Measurements from ENCODE around the gene GHRL. TPM values are rescaled to one million over a fixed set of nuclear protein-coding genes. Genes with fewer than 3 reads are reported as not detected.
"Not testable (repeated sequence)": the region's sequence is repeated elsewhere in the genome, so short reads cannot be mapped to it uniquely, and the experiment has no call there.

The GHRL gene
- total and polyA plus RNA-seq, 2 donors from 2014 or later = 0.73 to 1.2 TPM

GRCh38 chr3:10269443-10269842, 23.3 kb downstream of the GHRL start:
- Histone ChIP-seq H3K4me1 (ENCODE audit: control insufficient read depth in 2 of 3, insufficient read depth in 2 of 3, low read depth in 1 of 3, low read length in 3 of 3) (peaks cover 0 to 13% (median 10%) of the 10 kb centered on the region in 3 donors), H3K4me3 (ENCODE audit: low read length in 3 of 3) (no peak overlapping the region), H3K9me3 (ENCODE audit: control insufficient read depth in 2 of 3, insufficient read depth in 1 of 3, low read length in 3 of 3) (no peaks in the 10 kb centered on the region), H3K27me3 (ENCODE audit: control insufficient read depth, insufficient read depth, low read length) (no peaks in the 10 kb centered on the region), H3K36me3 (ENCODE audit: control insufficient read depth in 2 of 3, insufficient read depth in 3 of 3, low read length in 3 of 3) (peaks cover 0 to 21% (median 10%) of the 10 kb centered on the region in 3 donors), H3K9ac (ENCODE audit: low read length in 3 of 3) (no peak overlapping the region), H3K27ac (ENCODE audit: low read depth in 2 of 2, low read length in 2 of 2) (no peak overlapping the region)
- intact Hi-C loops (cut with DNase I) = no loop called here
- TF ChIP-seq CTCF (IDR thresholded peaks at IDR 0.05; ENCODE audit: borderline replicate concordance, extremely low read depth, insufficient read depth) = no peak
- DNase-seq = no peak
- no peak for FAIRE-seq

- no peak overlapping the region for H3K9ac ChIP-seq (ENCODE audit: low read length in 3 of 3)
- no peak for TF ChIP-seq CTCF (IDR thresholded peaks at IDR 0.05; ENCODE audit: borderline replicate concordance, extremely low read depth, insufficient read depth)
- no peak for FAIRE-seq
- H3K27ac ChIP-seq (ENCODE audit: low read depth in 2 of 2, low read length in 2 of 2) = no peak overlapping the region
- H3K36me3 ChIP-seq (ENCODE audit: control insufficient read depth in 2 of 3, insufficient read depth in 3 of 3, low read length in 3 of 3) = peaks cover 0 to 21% (median 10%) of the 10 kb centered on the region in 3 donors
- H3K4me1 ChIP-seq (ENCODE audit: control insufficient read depth in 2 of 3, insufficient read depth in 2 of 3, low read depth in 1 of 3, low read length in 3 of 3) = peaks cover 0 to 16% (median 10%) of the 10 kb centered on the region in 3 donors
- no peaks in the 10 kb centered on the region for H3K9me3 ChIP-seq (ENCODE audit: control insufficient read depth in 2 of 3, insufficient read depth in 1 of 3, low read length in 3 of 3)
- intact Hi-C loops (cut with DNase I) = no loop called here
- H3K27me3 ChIP-seq (ENCODE audit: control insufficient read depth, insufficient read depth, low read length) = no peaks in the 10 kb centered on the region
- H3K4me3 ChIP-seq (ENCODE audit: low read length in 3 of 3) = no peak overlapping the region
- DNase-seq = no peak
Observed at GRCh38 chr3:10268930-10269329, 23.8 kb downstream of the GHRL start.

- Histone ChIP-seq H3K9ac (ENCODE audit: low read length in 3 of 3) (no peak overlapping the region), H3K27me3 (ENCODE audit: control insufficient read depth, insufficient read depth, low read length) (no peaks in the 10 kb centered on the region), H3K36me3 (ENCODE audit: control insufficient read depth in 2 of 3, insufficient read depth in 3 of 3, low read length in 3 of 3) (peaks cover 0 to 22% (median 10%) of the 10 kb centered on the region in 3 donors), H3K4me1 (ENCODE audit: control insufficient read depth in 2 of 3, insufficient read depth in 2 of 3, low read depth in 1 of 3, low read length in 3 of 3) (peaks cover 0 to 16% (median 8%) of the 10 kb centered on the region in 3 donors), H3K9me3 (ENCODE audit: control insufficient read depth in 2 of 3, insufficient read depth in 1 of 3, low read length in 3 of 3) (no peaks in the 10 kb centered on the region), H3K27ac (ENCODE audit: low read depth in 2 of 2, low read length in 2 of 2) (no peak overlapping the region), H3K4me3 (ENCODE audit: low read length in 3 of 3) (no peak overlapping the region)
- FAIRE-seq = no peak
- intact Hi-C loops (cut with DNase I) = no loop called here
- no peak for DNase-seq
- TF ChIP-seq CTCF (IDR thresholded peaks at IDR 0.05; ENCODE audit: borderline replicate concordance, extremely low read depth, insufficient read depth) = no peak
Observed at GRCh38 chr3:10268116-10268515, 24.6 kb downstream of the GHRL start.

- H3K9me3 ChIP-seq (ENCODE audit: control insufficient read depth in 2 of 3, insufficient read depth in 1 of 3, low read length in 3 of 3); H3K27ac ChIP-seq (ENCODE audit: low read depth in 2 of 2, low read length in 2 of 2); H3K4me3 ChIP-seq (ENCODE audit: low read length in 3 of 3); H3K9ac ChIP-seq (ENCODE audit: low read length in 3 of 3); H3K27me3 ChIP-seq (ENCODE audit: control insufficient read depth, insufficient read depth, low read length); FAIRE-seq; intact Hi-C loops (cut with DNase I); DNase-seq: not testable (repeated sequence)
- H3K4me1 ChIP-seq (ENCODE audit: control insufficient read depth in 2 of 3, insufficient read depth in 2 of 3, low read depth in 1 of 3, low read length in 3 of 3) = peaks cover 0 to 15% (median 7%) of the 10 kb centered on the region in 3 donors
- H3K36me3 ChIP-seq (ENCODE audit: control insufficient read depth in 2 of 3, insufficient read depth in 3 of 3, low read length in 3 of 3) = peaks cover 0 to 24% (median 12%) of the 10 kb centered on the region in 3 donors
Observed at GRCh38 chr3:10266936-10267335, 25.8 kb downstream of the GHRL start.

Data from kidney (tissue), 14 donors.